CD4-positive, alpha-beta memory T cell (primary cell): Measurements from ENCODE around the gene GLB1L2. TPM values are rescaled to one million over a fixed set of nuclear protein-coding genes. Genes with fewer than 3 reads are reported as not detected.
A peak's percentile ranks its signal among the peaks of the same experiment; 100 is the strongest.

ENCODE experiments used
- CTCF ChIA-PET: fragments of 350-600 bp; sonication (Branson Sonifier 250); formaldehyde crosslinking; loops from one replicate; lab custom pipeline; 2021; ENCODE audit warnings: inconsistent platforms; ENCODE audit not compliant: partially characterized antibody; lab: Charles Lee
- POLR2A ChIA-PET: fragments of 350-600 bp; sonication (Branson Sonifier 250); formaldehyde crosslinking; loops from one replicate; lab custom pipeline; 2021; ENCODE audit not compliant: partially characterized antibody; lab: Charles Lee
- DNase-seq, 5 donors: peaks; one replicate each; pipeline versions ENCODE4 v3.0.0 to v3.0.0-alpha.2; 2020 to 2022; ENCODE audit warnings: mixed read lengths in 1 of 5
- H3K27ac ChIP-seq: one replicate; pipeline ENCODE4 v1.7.0; 2013; ENCODE audit warnings: low read depth, low read length
- H3K27me3 ChIP-seq: 2 replicates; pipeline ENCODE4 v1.7.0; 2013; ENCODE audit warnings: mild to moderate bottlenecking, low read length, moderate library complexity; ENCODE audit not compliant: insufficient read depth
- H3K36me3 ChIP-seq: 2 replicates; pipeline ENCODE4 v1.7.0; 2013; ENCODE audit warnings: mild to moderate bottlenecking, low read length, moderate library complexity; ENCODE audit not compliant: insufficient read depth
- H3K4me1 ChIP-seq: 2 replicates; pipeline ENCODE4 v1.7.0; 2013; ENCODE audit warnings: mild to moderate bottlenecking, low read length, moderate library complexity; ENCODE audit not compliant: insufficient read depth
- H3K4me3 ChIP-seq, 2 donors: one replicate each; pipeline ENCODE4 v1.7.0; 2013; ENCODE audit warnings: low read length in 2 of 2, mild to moderate bottlenecking in 1 of 2
- H3K9me3 ChIP-seq, 2 donors: one replicate each; pipeline ENCODE4 v1.7.0; 2013; ENCODE audit warnings: low read length in 2 of 2, control low read depth in 1 of 2; ENCODE audit not compliant: control insufficient read depth in 1 of 2
- H3K27ac Mint-ChIP-seq, 7 donors: one replicate each; pipeline ENCODE4 v1.8.0; 2020 to 2021; ENCODE audit warnings: mixed read lengths in 7 of 7, mild to moderate bottlenecking in 6 of 7, inconsistent platforms in 3 of 7, moderate library complexity in 3 of 7
- H3K27me3 Mint-ChIP-seq, 2 donors: one replicate each; pipeline ENCODE4 v1.8.0; 2020 to 2021; ENCODE audit warnings: mixed read lengths in 2 of 2
- H3K36me3 Mint-ChIP-seq, 2 donors: one replicate each; pipeline ENCODE4 v1.8.0; 2020 to 2021; ENCODE audit warnings: mixed read lengths in 2 of 2, inconsistent platforms in 1 of 2, mild to moderate bottlenecking in 1 of 2
- H3K4me1 Mint-ChIP-seq, 4 donors: one replicate each; pipeline ENCODE4 v1.8.0; 2020 to 2021; ENCODE audit warnings: mixed read lengths in 4 of 4, mild to moderate bottlenecking in 1 of 4
- H3K4me3 Mint-ChIP-seq, 8 donors: one replicate each; pipeline ENCODE4 v1.8.0; 2020 to 2021; ENCODE audit warnings: mixed read lengths in 8 of 8, mild to moderate bottlenecking in 7 of 8, moderate library complexity in 6 of 8, inconsistent platforms in 3 of 8
- H3K9me3 Mint-ChIP-seq, 8 donors: one replicate each; pipeline ENCODE4 v1.8.0; 2020 to 2021; ENCODE audit warnings: mixed read lengths in 8 of 8, mild to moderate bottlenecking in 5 of 8, inconsistent platforms in 3 of 8, moderate library complexity in 1 of 8
- intact Hi-C: fragments of 100-400 bp; cut with micrococcal nuclease; formaldehyde crosslinking; loops from one replicate; pipeline ENCODE4 v1.15.1; 2023
- polyA plus RNA-seq, 2 donors: library from polyadenylated mRNA; unstranded; fragments of 300-500 nt; fragmentation: Illumina TruSeq; gene quantifications; one replicate each; pipeline ENCODE4 v1.2.3, GENCODE V29; 2021
- total RNA-seq, 2 experiments: library from RNA; stranded (reverse); gene quantifications; one replicate each; pipeline ENCODE4 v1.2.3, GENCODE V29; 2021

The GLB1L2 gene
- total and polyA plus RNA-seq, 4 experiments from 2014 or later = 0.43 to 1.5 (median 0.99) TPM

DNA sequence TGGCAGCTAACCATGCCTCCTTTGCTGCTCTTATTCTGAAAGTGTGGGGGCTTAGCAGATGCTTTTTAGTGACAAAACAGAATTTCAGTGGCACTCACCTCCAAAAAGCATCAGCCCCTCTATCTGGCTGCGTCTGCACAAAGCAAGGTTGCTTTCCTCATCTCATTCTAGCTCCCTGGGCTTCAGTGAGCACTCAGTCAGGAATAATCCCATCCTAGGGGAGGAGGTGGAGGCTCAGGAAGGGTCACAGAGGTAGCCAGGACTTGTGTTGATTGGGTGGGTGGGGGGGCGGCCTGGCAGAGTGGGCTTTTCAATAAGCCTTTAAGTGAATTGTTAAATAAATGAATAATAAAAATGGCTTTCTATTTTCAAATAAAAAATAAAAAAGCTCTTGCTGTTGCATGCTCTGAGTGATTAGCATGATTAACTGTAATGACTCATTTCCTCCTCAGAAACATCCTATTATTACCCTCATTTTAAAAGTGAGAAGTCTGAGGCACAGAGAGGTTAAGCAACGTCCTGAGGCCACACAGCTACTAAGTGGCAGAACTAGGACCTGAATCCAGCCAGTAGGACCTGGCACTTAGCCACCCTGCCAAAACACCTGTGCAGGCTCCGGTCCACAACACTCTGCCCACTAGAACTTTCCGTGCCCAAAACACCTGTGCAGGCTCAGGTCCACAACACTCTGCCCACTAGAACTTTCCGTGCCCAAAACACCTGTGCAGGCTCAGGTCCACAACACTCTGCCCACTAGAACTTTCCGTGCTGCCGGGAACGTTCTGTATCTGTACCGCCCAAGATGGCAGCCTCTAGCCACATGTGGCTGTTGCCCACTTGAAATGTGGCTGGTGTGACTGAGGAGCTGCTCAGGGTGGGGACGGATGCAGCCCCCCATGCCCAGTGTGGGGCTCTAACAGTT lies 74.7 kb downstream of the GLB1L2 start:
- H3K9me3 Mint-ChIP-seq = peaks cover 0 to 2% (median 0%) of the 10 kb centered on the region in 8 donors
- H3K4me1 Mint-ChIP-seq = peaks cover 6 to 18% (median 12%) of the 10 kb centered on the region in 4 donors
- Histone ChIP-seq H3K4me1 (peaks cover 13% of the 10 kb centered on the region), H3K27me3 (peaks cover 8% of the 10 kb centered on the region), H3K4me3 (no peak overlapping the region), H3K36me3 (no peaks in the 10 kb centered on the region), H3K27ac (no peak overlapping the region), H3K9me3 (no peaks in the 10 kb centered on the region)
- no peak for DNase-seq
- CTCF ChIA-PET = no interaction called here
- POLR2A ChIA-PET = no interaction called here
- H3K27ac Mint-ChIP-seq = peak overlapping the region in 1 of 7 donors; percentile 36
- no peaks in the 10 kb centered on the region for H3K36me3 Mint-ChIP-seq
- intact Hi-C loops = no loop called here
- peaks cover 33 to 35% of the 10 kb centered on the region in 2 donors for H3K27me3 Mint-ChIP-seq
- H3K4me3 Mint-ChIP-seq = peak overlapping the region in 2 of 8 donors; percentile 8 to 36

DNA sequence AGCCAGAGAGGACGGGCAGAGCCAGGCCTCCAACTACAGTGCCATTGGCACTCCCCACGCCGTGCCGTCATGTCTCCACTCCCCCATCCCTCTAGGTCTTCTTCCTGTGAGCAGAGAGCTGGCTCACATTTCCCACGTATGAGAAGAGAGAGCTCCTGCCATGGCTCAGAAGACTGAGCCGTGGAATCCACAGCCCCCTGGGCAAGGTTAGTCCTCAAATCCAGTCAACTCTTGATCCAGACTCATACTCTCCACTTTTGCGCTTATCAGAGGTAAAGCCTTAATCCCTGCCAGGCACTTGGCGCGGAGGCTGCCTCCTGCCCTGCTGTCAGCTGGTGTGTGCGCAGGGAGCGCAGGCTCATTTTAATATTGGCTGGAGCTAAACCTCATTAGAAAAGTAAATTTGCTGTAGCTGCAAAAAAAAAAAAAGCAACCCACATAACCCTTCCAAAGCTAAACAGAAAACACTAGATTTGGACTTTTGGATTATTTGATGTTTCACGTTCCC lies 75.6 kb downstream of the GLB1L2 start:
- no peaks in the 10 kb centered on the region for H3K36me3 ChIP-seq
- no peaks in the 10 kb centered on the region for H3K9me3 ChIP-seq
- POLR2A ChIA-PET = no interaction called here
- Mint-ChIP-seq H3K27me3 (peaks cover 33 to 35% of the 10 kb centered on the region in 2 donors), H3K36me3 (no peaks in the 10 kb centered on the region), H3K4me3 (no peak overlapping the region), H3K4me1 (peaks cover 6 to 18% (median 12%) of the 10 kb centered on the region in 4 donors), H3K9me3 (peaks cover 0 to 2% (median 0%) of the 10 kb centered on the region in 8 donors), H3K27ac (peak overlapping the region in 1 of 7 donors; percentile 75)
- no peak overlapping the region for H3K4me3 ChIP-seq
- CTCF ChIA-PET = no interaction called here
- no peak overlapping the region for H3K27ac ChIP-seq
- peaks cover 8% of the 10 kb centered on the region for H3K27me3 ChIP-seq
- H3K4me1 ChIP-seq = peaks cover 13% of the 10 kb centered on the region
- intact Hi-C loops = no loop called here
- no peak for DNase-seq

DNA sequence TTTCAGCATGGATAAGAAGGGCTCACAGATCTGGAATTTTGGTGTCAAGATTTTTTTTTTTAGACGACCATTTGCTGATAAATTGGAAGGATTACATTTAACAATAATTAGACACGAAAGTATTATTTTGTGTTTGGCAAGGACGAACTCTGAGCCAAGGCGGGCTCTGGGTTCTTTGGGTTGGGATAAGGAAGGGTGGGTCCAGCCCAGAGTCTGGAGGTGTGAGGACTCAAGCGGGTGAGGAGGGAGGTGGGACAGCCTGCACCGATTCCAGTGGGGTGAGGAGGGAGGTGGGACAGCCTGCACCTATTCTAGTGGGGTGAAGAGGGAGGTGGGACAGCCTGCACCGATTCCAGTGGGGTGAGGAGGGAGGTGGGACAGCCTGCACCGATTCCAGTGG lies 76.1 kb downstream of the GLB1L2 start:
- Histone ChIP-seq H3K36me3 (no peaks in the 10 kb centered on the region), H3K27me3 (peaks cover 8% of the 10 kb centered on the region), H3K4me1 (peaks cover 15% of the 10 kb centered on the region), H3K27ac (no peak overlapping the region), H3K9me3 (no peaks in the 10 kb centered on the region), H3K4me3 (no peak overlapping the region)
- Mint-ChIP-seq H3K9me3 (peaks cover 0 to 2% (median 0%) of the 10 kb centered on the region in 8 donors), H3K4me3 (no peak overlapping the region), H3K4me1 (peaks cover 7 to 19% (median 13%) of the 10 kb centered on the region in 4 donors), H3K27me3 (peaks cover 33 to 35% of the 10 kb centered on the region in 2 donors), H3K36me3 (no peaks in the 10 kb centered on the region), H3K27ac (no peak overlapping the region)
- ChIA-PET POLR2A (no interaction called here), CTCF (no interaction called here)
- intact Hi-C loops = no loop called here
- DNase-seq = no peak

DNA sequence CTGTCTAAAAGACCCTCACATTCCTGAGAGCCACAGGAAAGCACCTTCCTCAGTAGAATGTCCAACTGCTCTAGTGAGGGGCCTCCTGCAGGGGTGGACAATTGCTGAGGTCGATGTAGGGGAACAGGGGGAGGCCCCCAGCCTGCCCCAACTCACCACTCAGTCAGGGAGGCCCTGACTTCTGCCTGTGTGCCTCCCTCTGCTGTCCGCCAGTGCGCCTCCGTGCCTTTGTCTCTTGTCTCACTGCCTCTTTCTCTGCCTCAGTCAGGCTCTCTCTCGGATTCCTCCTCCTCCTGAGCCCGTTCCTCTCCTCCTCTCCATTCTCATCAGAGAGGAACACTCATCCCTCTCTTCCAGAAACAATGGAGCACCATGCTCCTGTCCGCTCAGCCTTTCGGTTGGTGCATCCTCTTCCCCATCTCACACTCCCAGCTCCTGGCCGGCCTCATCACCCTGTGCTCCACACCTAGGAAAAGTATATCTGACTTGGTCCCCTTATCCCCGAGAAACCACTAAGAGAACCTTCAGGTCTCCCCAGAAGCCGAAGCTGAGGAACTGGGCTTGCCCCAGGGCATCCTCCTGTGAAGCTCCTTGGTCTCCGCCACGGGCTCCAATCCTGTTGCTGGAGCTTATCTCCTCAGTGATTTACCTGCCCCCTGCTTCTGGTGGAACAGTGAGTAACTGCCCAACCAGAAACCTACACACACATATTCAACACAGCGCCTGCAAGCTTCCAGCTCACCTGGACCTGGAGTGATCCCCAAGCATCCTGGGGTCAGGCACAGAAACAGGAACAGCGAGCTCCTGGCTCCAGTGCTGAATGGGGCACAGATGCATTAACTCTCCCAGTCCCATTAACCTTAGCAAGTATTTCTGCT lies 78.0 kb downstream of the GLB1L2 start:
- peaks cover 8% of the 10 kb centered on the region for H3K27me3 ChIP-seq
- H3K4me3 ChIP-seq = no peak overlapping the region
- peaks cover 18% of the 10 kb centered on the region for H3K4me1 ChIP-seq
- Mint-ChIP-seq H3K27ac (peak overlapping the region in 1 of 7 donors; percentile 37), H3K4me1 (peaks cover 10 to 28% (median 19%) of the 10 kb centered on the region in 4 donors), H3K4me3 (peak overlapping the region in 4 of 8 donors; percentile 47 to 78 (median 66)), H3K27me3 (peaks cover 36 to 46% of the 10 kb centered on the region in 2 donors), H3K9me3 (no peaks in the 10 kb centered on the region), H3K36me3 (no peaks in the 10 kb centered on the region)
- POLR2A ChIA-PET = no interaction called here
- H3K9me3 ChIP-seq = no peaks in the 10 kb centered on the region
- DNase-seq = no peak
- intact Hi-C loops = no loop called here
- H3K36me3 ChIP-seq = no peaks in the 10 kb centered on the region
- H3K27ac ChIP-seq = no peak overlapping the region
- CTCF ChIA-PET = no interaction called here

DNA sequence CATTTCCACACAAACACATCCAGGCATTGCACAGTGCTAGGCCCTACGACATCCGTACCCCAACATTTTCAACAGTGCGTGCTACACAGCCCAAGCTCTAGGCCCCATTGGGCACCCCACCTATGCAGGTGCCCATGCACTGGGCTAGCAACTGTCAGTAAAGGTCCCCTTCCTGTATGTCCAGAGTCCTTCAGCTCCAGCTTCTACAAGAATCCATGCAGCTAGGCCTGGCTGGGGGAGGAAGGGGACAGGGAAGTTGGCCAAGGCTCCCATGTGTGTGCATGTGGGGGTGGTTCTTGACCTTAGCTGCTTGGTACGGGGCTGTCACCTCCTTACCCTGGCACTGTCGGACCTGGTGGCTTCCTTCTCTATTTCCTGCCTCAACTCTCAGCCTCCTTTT lies 79.0 kb downstream of the GLB1L2 start:
- no peaks in the 10 kb centered on the region for H3K9me3 ChIP-seq
- intact Hi-C loops = no loop called here
- peaks cover 18% of the 10 kb centered on the region for H3K4me1 ChIP-seq
- Mint-ChIP-seq H3K27ac (peak overlapping the region in 1 of 7 donors; percentile 60), H3K36me3 (no peaks in the 10 kb centered on the region), H3K9me3 (no peaks in the 10 kb centered on the region), H3K4me3 (peak overlapping the region in 7 of 8 donors; percentile 39 to 81 (median 66)), H3K27me3 (peaks cover 37 to 48% of the 10 kb centered on the region in 2 donors), H3K4me1 (peaks cover 10 to 28% (median 19%) of the 10 kb centered on the region in 4 donors)
- no peaks in the 10 kb centered on the region for H3K36me3 ChIP-seq
- H3K4me3 ChIP-seq = peak overlapping the region in 1 of 2 donors; percentile 49
- H3K27ac ChIP-seq = no peak overlapping the region
- DNase-seq = no peak
- POLR2A ChIA-PET = no interaction called here
- peaks cover 8% of the 10 kb centered on the region for H3K27me3 ChIP-seq
- CTCF ChIA-PET = no interaction called here

DNA sequence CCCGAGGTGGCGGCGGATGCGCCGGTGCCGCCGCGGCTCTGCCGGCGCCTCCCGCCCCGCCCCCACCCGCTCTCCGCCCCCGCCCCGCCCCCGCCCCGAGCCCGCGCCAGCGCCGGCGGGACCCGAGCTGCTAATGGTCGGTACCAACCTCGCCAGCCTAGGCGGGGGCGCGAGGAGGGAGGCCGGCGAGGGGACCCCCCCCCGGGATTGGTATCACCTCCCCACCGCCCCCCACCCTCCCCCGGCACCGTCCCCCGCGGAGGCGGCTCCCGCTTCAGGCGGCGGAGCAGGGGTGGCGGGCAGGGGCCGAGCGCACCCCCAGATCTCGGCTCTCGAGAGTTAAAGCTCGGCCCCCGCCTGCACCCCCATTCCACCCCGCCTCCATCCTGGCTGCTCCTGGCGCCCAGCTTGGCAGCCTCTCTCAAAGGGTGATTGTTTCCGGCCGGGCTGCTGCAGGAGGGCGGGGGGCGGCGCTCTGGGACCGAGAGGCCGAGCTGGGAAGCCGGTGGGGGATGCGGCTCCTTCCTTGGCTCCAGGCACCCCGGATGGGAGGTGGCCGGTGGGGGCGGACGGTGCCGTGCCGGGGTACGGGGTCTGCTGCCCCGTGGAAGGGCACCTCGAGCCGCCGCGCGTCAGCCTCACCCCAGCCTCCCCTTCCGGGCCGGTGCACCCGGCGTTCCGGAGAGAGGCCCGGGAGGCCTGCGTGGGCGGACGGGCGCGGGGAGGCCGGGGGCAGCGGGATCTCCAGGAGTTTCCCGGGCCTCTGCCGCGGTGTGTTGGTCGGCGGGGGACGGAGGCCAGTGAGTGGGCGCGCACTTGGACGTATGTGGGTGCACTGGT lies 80.6 kb downstream of the GLB1L2 start, which contains the start of gene B3GAT1:
Gene B3GAT1, minus strand, starts transcription at position 40 of the 840 bp plus-strand sequence. CDS start 24,583 bp downstream, outside the sequence.
- H3K4me1 Mint-ChIP-seq = peaks cover 10 to 28% (median 18%) of the 10 kb centered on the region in 4 donors
- Histone ChIP-seq H3K9me3 (no peaks in the 10 kb centered on the region), H3K4me3 (peak within 1 kb of the TSS in 1 of 2 donors; percentile 49), H3K4me1 (peaks cover 18% of the 10 kb centered on the region), H3K36me3 (no peaks in the 10 kb centered on the region), H3K27ac (no peak within 1 kb of the TSS), H3K27me3 (peaks cover 8% of the 10 kb centered on the region)
- H3K4me3 Mint-ChIP-seq = peak within 1 kb of the TSS; percentile 70 to 81 (median 78)
- intact Hi-C loops = no loop called here
- H3K36me3 Mint-ChIP-seq = no peaks in the 10 kb centered on the region
- ChIA-PET POLR2A (no interaction called here), CTCF (no interaction called here)
- peak in 3 of 5 donors; percentile 13 to 17 (median 13) for DNase-seq
- H3K27ac Mint-ChIP-seq = peak within 1 kb of the TSS in 3 of 7 donors; percentile 36 to 60 (median 55)
- H3K9me3 Mint-ChIP-seq = no peaks in the 10 kb centered on the region
- H3K27me3 Mint-ChIP-seq = peaks cover 36 to 44% of the 10 kb centered on the region in 2 donors
